Left lung (tissue), 10 donors: ENCODE results near the gene SDHAF4. TPM values are rescaled to one million over a fixed set of nuclear protein-coding genes. Genes with fewer than 3 reads are reported as not detected.

ENCODE experiments used
- ATAC-seq: fragments of 200-7000 bp; cut with Tn5 transposase; one replicate; pipeline ENCODE4 v1.9.1; 2020; ENCODE audit warnings: moderate library complexity
- DNase-seq, 4 donors: peaks; one replicate each; pipeline ENCODE4 v3.0.0-alpha.2; 2013 to 2020
- H3K27ac ChIP-seq, 2 donors: fragments of 200-600 bp; sonication (generic) in 1 of 2; one replicate each; pipeline versions ENCODE4 v1.5.0 to v1.8.0; 2020 to 2021
- H3K27me3 ChIP-seq, 2 donors: fragments of 200-600 bp; sonication (generic) in 1 of 2; one replicate each; pipeline versions ENCODE4 v1.5.0 to v1.8.0; 2020 to 2021
- H3K36me3 ChIP-seq, 2 donors: fragments of 200-600 bp; sonication (generic) in 1 of 2; one replicate each; pipeline versions ENCODE4 v1.5.0 to v1.8.0; 2020 to 2021
- H3K4me1 ChIP-seq, 2 donors: fragments of 200-600 bp; one replicate each; pipeline ENCODE4 v1.8.0; 2021
- H3K4me3 ChIP-seq, 2 donors: fragments of 200-600 bp; sonication (generic) in 1 of 2; one replicate each; pipeline versions ENCODE4 v1.5.0 to v1.8.0; 2020 to 2021; ENCODE audit warnings: mild to moderate bottlenecking in 1 of 2
- H3K9me3 ChIP-seq, 2 donors: fragments of 200-600 bp; sonication (generic) in 1 of 2; one replicate each; pipeline versions ENCODE4 v1.5.0 to v1.8.0; 2020 to 2021
- CTCF ChIP-seq, 2 donors: fragments of 200-600 bp; sonication (generic) in 1 of 2; IDR thresholded peaks; one replicate each; pipeline versions ENCODE4 v1.5.0 to v1.8.0; 2021; ENCODE audit warnings: antibody characterized with exemption in 2 of 2
- intact Hi-C, 2 donors: fragments of 100-400 bp; cut with DNase I; formaldehyde crosslinking; loops; one replicate each; pipeline versions ENCODE4 v1.11.2 to v1.14.2; 2022
- polyA plus RNA-seq, 6 donors: library from polyadenylated mRNA; unstranded; fragments of 120-200 nt; gene quantifications; one replicate each; pipeline ENCODE4 v1.2.1, GENCODE V29; 2013; ENCODE audit not compliant: insufficient read length in 6 of 6
- total RNA-seq, 2 donors: library from RNA; stranded (reverse); fragmentation: NEBNext Ultra II Directional; extraction: Animal tissue kit (Norgen Biotek cat#: 25700); gene quantifications; one replicate each; pipeline ENCODE4 v1.2.1, GENCODE V29; 2021
- donor health status: DM: no; HTN: yes; CAD: no.
- donor health status: DM: no; HTN: no; CAD: no.

The SDHAF4 gene
- total and polyA plus RNA-seq, 8 donors = 9.5 to 21.3 (median 16.9) TPM

- no peaks in the 10 kb centered on the region for H3K9me3 ChIP-seq
- peaks cover 0 to 4% of the 10 kb centered on the region in 2 donors for H3K36me3 ChIP-seq
- H3K4me1 ChIP-seq = no peaks in the 10 kb centered on the region
- H3K27me3 ChIP-seq = no peaks in the 10 kb centered on the region
- H3K4me3 ChIP-seq = no peak overlapping the region
- intact Hi-C loops = no loop called here
- H3K27ac ChIP-seq = no peak overlapping the region
- TF ChIP-seq CTCF (IDR thresholded peaks at IDR 0.05) = no peak
- DNase-seq = no peak
- ATAC-seq = no peak
Measured at GRCh38 chr6:70527071-70527737, 39.5 kb upstream of the SDHAF4 start.

GRCh38 chr6:70530023-70530422 is 36.7 kb upstream of the SDHAF4 start:
- no peak overlapping the region for H3K27ac ChIP-seq
- peaks cover 0 to 19% of the 10 kb centered on the region in 2 donors for H3K36me3 ChIP-seq
- no peak overlapping the region for H3K4me3 ChIP-seq
- intact Hi-C loops = no loop called here
- no peak for ATAC-seq
- no peak for TF ChIP-seq CTCF (IDR thresholded peaks at IDR 0.05)
- no peaks in the 10 kb centered on the region for H3K27me3 ChIP-seq
- no peaks in the 10 kb centered on the region for H3K9me3 ChIP-seq
- no peaks in the 10 kb centered on the region for H3K4me1 ChIP-seq
- DNase-seq = no peak

- no peak for DNase-seq
- Histone ChIP-seq H3K27ac (no peak overlapping the region), H3K4me3 (no peak overlapping the region), H3K36me3 (peaks cover 0 to 23% of the 10 kb centered on the region in 2 donors), H3K27me3 (no peaks in the 10 kb centered on the region), H3K4me1 (no peaks in the 10 kb centered on the region), H3K9me3 (no peaks in the 10 kb centered on the region)
- no peak for ATAC-seq
- intact Hi-C loops = no loop called here
- no peak for TF ChIP-seq CTCF (IDR thresholded peaks at IDR 0.05)
Measured at GRCh38 chr6:70531133-70531532, 35.6 kb upstream of the SDHAF4 start.

GRCh38 chr6:70537266-70537665 is 29.5 kb upstream of the SDHAF4 start:
- no peak overlapping the region for H3K4me3 ChIP-seq
- H3K27ac ChIP-seq = no peak overlapping the region
- ATAC-seq = no peak
- no peaks in the 10 kb centered on the region for H3K27me3 ChIP-seq
- no peaks in the 10 kb centered on the region for H3K4me1 ChIP-seq
- DNase-seq = no peak
- intact Hi-C loops = no loop called here
- peaks cover 0 to 31% of the 10 kb centered on the region in 2 donors for H3K36me3 ChIP-seq
- no peaks in the 10 kb centered on the region for H3K9me3 ChIP-seq
- TF ChIP-seq CTCF (IDR thresholded peaks at IDR 0.05) = no peak

- no peaks in the 10 kb centered on the region for H3K27me3 ChIP-seq
- ATAC-seq = no peak
- H3K9me3 ChIP-seq = no peaks in the 10 kb centered on the region
- no peak for TF ChIP-seq CTCF (IDR thresholded peaks at IDR 0.05)
- intact Hi-C loops = no loop called here
- no peak overlapping the region for H3K4me3 ChIP-seq
- H3K36me3 ChIP-seq = peaks cover 0 to 26% of the 10 kb centered on the region in 2 donors
- DNase-seq = no peak
- no peaks in the 10 kb centered on the region for H3K4me1 ChIP-seq
- H3K27ac ChIP-seq = no peak overlapping the region
Measured at GRCh38 chr6:70538376-70538775, 28.4 kb upstream of the SDHAF4 start.
